ENCODE data around the gene ANKLE2. TPM values are rescaled to one million over a fixed set of nuclear protein-coding genes. Genes with fewer than 3 reads are reported as not detected.

Gene ANKLE2
- total RNA-seq, 1 donor from 2014 or later, result 54.3 TPM

DNA sequence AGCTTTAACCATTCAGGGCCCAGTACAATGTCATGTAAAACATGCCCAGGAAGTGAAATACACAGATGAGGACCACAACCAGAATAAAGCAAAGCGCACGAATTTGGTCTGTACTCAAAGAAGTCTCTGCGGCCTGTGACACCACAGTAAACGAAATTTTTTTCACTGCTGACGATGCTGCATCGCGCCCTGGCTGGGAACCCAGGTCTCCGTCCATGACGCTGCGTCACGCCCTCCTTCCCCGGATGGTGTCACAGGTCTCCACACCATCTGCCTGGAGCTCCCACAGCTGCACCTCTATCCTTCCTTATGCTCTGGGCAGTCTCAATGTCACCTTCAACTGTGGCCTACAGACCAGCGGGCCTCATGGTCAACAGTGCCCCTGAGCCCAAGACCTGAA lies 17.8 kb downstream of the ANKLE2 start:
- no peak for DNase-seq

DNA sequence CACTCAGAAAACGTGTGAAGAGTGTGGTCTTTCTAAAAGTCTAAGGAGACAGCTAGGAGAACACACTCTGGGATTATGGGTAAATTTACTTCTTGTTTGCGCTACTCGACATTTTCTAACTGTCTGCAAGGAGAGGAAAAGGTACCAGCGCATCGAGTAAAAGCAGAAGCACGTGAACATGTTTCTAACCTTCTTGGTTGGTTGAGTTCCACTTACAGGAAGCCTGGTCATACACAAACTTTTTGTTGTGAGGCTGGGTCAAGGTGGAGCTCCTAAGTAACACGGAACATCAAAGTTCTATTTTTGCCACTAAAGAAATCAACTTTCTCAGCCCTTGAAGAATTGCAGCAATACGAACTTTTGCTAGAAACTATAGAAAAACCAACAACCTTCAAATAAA lies 20.0 kb downstream of the ANKLE2 start:
- DNase-seq, result no peak

DNA sequence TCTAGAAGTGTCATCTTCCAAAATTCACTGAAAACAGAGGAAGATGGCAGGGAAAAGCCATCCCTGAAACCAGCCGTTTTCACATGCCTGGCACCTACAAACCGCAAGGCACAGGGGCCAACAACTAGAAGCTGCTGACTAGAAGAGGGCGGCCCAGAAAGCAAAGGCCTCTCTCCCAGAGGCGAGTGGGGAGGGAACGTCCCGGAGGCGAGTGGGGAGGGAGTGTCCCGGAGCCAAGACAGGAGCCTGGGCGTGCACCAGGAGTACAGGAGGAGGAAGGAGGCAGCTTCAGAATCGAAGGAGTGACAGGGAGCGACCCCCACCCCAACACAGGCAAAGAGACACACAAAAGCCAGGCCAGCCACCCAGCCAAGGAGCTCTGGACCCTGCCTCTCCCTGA lies 21.0 kb downstream of the ANKLE2 start:
- no peak for DNase-seq

DNA sequence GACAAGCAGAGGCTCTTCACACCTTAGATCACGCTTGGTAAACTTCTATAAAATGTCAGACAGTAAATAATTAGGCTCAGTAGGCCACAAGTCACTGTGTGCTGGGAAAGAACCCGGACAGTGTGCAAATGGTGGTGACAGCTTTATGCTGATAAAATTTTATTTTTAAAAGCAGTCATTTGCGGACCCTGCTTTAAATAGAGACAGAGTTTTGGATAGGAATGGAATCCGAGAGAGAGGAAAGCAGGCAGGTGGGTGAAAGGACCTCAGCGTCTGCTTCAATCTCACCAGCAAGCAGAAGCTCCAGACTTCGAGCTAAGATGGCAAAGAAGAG lies 21.4 kb downstream of the ANKLE2 start:
- no peak for DNase-seq

DNA sequence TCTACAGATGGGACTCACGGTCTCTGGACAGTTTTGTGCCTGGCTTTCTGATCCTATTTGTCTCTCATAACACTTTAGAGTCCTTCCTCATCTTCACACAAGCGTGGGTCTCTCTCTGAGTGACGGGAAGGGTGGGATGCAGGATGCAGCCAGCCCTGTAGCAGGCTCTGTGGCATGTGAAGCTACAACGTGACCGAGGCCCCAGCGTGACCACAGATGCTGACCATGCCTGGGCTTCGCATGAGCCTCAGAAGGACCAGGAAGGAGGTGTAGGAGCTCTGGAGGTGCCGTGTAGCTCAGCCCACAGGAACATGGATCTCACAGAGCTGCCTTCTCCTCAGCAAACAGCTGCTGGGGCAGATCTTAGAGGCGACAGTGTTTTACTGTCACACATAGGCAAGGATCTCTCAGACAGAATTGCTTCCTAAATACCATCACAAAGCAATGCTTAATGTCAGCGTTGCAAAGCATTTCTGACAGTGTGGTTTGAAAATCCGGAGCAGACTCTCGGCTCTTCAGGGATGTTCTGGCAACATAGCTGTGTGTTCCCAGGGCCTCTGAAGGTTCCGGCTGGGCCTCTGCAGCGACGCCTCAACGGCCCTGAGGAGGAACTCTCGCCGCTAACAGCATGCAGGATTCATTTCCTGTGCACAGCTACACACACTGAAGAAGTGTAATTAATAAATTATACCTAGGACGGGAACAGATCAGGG lies 21.9 kb downstream of the ANKLE2 start:
- DNase-seq, result no peak

DNA sequence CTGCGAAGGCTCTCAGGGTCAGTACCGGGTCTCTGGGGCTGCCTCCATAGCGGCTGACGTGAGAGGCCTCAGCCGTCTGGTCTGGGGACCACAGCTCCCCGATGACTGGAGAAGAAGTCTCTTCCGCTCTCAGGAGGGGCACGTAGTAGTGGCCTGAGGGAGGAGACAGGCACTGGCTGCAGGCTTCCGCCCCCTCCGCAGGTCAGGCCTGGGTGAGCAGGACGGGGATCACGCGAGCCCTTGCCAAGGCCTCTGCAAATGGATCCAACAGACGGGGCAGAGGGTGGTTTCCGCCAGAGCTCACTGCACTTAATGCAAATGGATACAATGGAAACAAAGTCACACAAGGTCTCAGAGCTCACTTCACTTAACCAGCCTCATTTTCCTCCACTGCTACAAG lies 24.7 kb downstream of the ANKLE2 start:
- DNase-seq, result no peak

DNA sequence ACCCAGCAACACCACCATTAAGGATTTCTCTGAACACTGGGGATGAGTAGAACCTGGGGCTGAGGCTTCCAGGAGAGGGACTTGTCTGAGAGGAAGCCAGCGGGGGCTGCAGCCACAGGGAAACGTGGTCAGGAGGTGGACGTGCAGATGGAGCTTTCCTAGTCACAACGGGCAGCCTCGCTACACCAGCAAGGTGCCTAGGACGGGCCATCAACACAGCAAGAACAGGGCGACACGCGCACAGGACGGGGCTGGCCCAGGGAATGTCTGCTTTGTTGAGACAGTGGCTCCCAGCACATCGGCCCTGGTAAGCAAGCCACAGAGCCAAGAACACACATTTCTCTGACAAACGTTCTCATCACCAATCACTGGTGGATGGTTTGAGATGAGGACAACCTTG lies 25.3 kb downstream of the ANKLE2 start:
- DNase-seq, result no peak

DNA sequence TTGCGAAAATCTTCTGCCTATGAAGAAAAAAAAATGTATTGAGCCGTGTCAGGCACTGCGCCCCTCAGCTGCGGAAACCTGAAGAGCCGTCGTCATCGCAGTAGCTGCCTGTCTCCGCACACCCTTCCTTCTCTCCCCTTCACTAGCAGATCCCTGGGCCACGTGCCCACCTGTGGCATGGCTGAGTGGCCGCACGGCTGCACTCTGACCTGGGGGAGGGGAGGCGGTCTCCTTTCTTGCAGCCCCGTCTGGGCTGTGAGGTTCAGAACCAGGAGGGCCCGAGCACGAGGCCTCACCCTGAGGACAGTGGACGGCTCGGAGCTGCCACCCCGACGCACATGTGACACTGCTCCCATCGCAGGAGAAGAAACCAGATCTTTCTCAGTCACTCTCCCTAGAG lies 26.1 kb downstream of the ANKLE2 start:
- no peak for DNase-seq

DNA sequence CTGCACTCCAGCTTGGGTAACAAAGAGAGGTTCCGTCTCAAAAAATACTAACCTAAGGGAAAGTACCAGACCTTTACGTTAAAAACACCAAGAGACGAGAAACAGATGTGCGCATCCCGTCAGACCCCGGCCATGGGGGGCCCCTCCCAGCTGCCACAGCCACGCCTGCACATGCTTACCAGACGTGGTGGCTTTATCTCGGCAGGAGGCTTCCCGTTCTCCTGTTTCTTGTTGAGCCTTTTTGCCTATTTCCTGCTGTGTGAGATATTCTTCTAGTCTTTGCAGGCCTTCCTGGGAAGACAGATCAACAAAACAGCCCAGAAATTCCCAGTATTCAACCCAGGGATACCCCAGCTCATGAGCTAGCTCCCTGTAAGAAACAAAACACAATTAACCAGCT lies 27.4 kb downstream of the ANKLE2 start:
- DNase-seq, result peak; percentile 28

DNA sequence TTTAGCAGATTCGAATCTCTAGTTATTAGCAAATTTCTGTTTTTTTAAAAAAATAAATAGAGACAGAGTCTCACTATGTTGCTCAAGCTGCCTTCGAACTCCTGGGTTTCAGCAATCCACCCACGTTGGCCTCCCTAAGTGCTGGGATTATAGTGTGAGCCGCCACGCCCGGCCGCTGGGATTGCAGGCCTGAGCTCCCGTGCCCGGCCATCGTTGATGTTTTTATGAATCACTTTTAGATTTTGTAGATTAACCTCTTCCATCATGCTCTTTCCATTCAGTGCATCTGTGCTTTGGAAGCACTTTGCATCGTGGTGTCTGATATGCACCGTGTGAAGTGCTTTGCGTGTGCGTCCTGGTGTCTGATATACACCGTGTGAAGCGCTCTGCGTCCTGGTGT lies 30.1 kb downstream of the ANKLE2 start:
- DNase-seq, result no peak

DNA sequence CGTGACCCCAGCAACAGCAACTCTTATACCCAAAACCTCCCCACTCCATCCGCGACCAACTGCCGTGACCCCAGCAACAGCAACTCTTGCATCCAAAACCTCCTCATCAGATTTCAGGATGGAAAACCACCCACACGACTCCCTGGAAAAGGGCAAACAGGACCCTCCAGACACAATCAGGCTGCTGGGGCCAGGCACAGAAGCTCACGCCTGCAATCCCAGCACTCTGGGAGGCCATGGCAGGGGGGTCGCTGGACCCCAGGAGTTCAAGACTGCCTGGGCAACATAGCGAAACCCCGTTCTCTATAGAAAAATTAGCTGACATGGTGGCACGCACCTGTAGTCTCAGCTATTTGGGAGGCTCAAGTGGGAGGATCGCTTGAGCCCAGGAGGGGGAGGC lies 31.3 kb downstream of the ANKLE2 start:
- no peak for DNase-seq

DNA sequence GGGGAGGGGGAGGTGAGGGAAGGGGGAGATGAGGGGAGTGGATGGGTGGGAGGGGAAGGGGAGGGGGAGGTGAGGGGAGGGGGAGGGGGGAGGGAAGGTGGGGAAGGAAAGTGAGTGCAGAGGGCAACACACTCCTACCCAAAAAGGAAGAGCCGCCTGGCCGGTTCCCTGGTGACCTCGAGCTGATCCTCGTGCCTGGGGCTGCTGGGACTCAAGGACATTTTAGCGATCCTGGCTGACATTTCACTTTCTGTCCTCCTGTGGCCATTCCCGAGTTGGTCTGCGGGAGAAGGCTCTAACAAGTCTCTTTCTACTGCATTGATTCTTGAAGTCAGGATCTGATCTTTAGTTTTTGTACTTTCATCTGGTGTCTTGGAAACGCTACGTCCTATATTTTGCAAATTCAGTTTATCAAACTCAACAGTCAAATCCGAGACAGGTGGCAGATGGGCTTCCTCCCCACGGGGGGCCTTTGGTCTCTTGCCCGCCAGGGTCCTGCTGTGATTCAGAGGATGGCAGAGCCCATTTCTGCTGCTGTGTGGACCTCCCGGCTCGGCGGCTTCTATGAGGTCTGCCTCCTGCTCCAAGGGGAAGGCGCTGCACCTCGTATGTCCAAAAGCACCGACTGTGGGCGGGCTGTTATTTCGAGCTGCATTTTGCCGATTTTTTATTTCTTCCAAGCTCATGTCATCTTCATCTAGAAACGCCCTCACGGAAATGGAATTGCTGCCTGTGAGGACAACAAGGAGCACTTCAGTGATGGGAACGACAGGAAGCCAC lies 31.9 kb downstream of the ANKLE2 start:
- DNase-seq, result no peak

DNA sequence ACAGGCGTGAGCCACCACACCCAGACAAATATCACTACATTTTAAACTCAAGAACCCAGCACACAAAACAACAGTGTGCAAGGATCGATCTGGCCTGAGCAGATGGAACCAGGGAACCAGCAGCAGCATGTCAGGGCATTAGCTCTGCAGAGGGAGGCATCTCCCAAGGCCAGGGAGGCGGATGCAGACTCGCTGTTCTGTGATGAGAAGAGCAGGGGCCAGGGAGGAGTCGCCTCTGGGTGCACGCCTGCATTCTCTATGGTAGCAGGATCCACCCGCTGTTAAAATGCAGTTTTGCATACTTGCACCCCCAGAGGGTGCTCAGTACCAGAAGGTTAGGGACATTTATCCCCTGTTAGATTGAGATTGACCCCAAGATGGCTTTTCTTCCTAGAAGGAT lies 33.1 kb downstream of the ANKLE2 start:
- DNase-seq, result no peak

DNA sequence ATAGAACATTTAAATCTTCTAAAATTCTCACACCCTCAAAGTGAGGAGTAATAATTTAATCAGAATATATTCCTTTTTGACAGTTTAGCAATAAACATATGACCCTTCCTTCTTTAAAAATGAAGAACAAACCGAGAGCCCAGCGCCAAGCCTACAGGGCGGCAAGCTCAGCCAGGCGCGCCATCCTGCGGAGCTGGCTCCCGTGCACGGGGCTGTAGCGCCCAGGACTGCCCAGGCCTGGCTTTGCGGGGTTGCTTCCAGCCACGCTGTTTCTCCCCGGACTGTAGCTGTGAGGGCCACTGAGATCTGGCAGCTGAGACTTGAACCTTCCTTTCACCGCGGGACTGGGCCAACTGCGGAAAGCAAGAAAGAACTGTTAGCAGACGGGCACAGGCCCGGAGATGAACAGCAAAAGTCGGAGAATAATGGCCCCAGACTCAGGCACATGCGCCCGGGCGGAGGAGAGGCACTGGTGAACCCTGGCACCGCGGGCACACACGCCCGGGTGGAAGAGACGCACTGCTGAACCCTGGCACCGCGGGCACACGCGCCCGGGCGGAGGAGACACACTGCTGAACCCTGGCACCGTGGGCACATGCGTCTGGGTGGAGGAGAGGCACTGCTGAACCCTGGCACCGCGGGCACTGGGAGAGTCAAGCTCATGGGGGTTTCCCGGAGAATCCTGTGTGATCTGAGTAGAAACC lies 34.4 kb downstream of the ANKLE2 start:
- no peak for DNase-seq

DNA sequence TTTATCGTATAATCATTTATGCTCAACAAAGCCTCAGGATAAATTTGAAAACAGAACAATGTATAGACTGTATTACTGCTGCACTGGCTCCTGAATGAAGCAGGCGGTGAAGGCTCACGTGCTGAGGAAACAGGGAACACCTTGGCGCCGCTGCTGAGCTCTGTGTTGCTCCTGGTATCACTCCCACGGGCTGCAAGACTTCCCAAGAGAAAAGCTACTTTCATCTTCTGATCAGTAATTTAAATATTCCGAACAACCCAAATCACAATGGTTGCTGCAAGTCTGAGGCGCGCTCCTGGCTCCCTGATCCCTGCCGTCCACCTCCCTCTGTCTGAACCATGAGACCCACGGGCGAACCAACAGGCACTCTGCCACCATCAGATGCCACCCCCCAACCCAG lies 35.2 kb downstream of the ANKLE2 start:
- DNase-seq, result no peak

DNA sequence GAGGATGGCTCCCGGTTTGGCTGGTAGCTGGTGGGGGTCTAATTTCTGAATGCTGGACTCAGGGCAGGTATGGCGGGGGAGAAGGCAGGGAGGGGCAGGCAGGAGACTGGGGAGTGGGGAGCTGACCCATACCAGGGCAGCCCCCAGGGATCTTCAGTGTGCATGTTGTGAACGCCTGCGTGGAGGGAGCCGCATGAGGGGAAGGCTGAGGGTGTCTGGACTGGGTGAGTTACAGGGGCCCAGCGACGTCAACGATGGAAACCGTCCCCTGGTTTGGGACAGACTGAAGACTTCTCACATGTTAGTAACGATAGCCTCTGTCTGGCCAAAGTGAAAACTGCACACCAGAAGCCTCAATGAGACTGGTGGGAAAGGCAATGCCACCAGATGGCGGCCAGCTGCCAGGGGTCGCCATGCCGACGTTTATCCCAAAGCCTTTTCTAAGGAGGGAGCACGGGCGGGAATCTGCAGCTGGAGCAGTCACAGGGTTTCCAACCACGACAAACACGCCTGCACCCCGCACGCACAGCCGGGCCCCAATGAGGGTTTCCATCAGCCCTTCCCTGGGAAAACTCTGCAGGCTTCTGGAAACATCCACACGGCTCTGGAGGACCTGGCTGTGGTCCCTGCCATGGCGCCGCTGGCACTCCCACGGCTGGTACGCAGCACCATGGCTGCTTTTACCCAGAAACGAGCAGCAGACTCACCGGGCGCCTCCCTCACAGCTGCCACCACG lies 37.0 kb downstream of the ANKLE2 start:
- DNase-seq, result peak; percentile 65

DNA sequence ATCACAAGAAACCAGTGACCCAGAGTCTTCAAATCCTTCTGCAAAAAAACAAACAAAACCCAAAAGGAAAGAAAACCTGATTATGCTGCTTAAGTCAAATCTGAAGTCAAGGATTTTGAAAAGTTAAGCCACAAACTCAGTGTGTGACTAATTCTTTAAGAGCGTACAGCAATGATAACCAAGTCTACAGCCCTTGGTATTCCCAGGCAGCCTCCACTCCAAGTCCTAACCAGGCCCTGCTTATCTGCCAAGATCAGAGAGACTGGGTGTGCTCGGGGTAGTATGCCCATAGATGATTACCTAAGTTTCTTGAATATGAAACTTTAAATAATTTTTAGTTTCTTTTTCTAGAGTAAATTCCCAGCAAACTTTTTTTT lies 37.9 kb downstream of the ANKLE2 start:
- DNase-seq, result no peak

DNA sequence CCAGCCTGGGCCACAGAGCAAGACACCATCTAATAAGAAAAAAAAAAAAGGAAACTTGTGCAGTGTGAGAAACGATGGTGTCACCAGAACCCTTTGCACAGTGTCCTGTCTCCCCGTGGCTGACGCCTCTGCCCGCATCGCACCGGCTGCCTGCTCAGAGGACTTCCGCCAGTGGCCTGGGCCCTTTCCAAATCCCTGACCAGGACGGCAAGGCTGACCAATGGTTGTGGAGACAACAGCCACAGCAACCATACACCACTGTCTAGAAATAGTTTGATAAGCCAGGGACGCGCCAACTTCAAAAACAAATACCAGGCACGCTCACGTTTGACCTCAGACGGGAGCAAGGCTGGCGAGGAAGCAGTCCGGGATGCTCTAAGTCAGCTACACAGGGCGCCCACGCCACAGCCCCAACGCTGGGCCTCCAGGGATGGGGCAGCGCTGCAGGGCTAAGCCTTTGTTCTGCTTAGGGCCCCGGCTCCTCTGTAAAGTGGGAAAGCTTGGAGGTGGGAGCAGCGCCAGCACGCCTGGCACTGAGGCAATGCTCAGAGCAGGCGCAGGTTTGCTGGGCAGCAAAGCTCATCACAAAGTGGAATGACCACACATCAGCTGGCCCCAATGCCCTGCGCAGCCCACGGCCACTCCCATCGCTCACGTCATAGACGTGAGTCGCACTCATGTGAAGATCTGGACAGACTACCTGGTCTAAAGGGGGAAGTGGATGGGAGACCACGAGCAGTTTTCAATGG lies 38.4 kb downstream of the ANKLE2 start:
- no peak for DNase-seq

DNA sequence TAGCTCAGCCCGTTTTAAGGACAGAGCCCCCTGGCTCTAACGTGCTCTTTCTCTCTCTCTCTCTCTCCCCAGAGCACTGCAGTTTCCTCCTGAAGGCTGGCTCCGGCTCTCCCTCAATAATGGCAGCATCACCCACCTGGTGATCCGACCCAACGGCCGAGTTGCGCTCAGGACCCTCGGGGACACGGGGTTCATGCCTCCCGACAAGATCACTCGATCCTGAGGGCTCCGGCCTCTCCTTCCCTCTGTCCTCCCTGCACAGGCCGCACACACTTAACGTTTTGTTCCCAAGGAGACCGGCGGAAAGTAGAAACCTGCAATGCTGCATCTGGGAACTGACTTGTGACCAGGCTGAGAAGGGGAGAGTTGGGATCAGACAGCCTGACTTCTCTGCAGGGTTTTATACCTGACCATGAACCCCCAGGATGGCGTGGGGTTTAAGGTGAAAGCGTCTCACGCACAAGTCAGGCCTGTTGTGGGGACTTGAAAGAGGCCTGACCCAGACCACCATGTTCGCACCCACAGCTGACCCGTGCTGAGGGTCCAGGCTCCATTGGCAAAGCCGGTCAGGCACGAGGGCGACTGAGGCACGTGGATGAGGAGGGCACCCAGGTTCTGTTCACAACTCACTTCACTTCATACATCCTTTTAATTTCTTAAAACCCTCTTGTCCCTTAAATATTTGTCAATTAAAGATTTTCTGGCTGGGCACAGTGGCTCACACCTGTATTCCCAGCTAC lies 40.9 kb downstream of the ANKLE2 start:
- DNase-seq, result no peak

DNA sequence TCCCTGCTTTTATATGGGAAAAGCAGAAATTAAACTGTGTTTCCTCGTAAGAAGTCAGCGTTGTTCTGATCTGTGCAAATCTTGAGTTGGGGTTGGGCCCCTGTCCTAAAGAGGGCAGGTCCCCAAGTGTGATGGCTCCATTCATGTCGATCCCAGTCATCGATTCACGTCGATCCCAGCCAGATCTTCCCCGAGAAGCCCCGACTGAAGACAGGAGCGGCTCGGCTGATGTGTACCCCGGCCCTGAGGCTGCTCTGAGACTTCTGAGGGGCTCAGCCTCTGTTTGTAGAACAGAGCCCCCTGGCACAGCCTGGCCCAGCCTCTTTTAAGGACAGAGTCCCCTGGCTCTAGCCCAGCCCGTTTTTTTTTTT lies 41.7 kb downstream of the ANKLE2 start:
- no peak for DNase-seq

DNA sequence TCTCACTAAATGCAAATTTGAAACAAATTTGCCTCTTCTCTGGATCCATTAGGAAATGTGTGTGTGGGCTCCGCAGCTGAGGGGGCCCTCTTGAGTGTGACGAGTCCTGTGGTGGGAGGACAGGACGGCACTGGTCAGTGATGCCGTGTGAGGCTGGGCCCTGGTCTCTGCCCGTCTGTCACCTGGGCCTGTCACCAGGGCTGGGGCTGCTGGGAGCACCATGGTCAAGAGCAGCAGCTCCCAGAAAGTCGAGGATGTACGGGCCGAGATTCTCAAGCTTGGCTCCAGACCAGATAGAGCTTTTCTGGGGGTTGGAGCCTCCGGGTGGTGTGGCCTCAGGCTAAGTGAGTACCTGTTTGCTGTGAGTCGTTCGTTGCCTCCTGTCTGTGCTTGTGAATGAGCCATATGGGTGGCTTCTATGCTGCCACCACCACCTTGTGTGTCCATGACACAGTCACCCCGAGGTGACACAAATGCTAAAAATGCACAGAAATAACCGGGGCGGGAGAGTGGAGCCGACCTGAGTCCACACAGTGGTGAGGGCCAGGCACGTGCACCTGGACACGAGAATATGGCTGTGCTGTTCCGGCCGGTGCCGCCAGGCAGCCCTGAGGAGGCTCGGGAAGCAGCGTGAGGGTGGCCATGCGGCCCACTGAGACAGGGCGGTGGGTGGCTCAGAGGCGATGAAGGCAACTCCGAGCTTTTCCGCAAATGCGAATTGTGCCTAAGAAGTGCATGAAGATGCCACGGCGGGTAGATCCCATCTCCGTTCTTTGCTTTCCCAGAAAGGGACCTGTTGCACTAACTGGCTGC lies 42.3 kb downstream of the ANKLE2 start:
- no peak for DNase-seq
